ENCODE measurements around the gene FAM193B. TPM values are rescaled to one million over a fixed set of nuclear protein-coding genes. Genes with fewer than 3 reads are reported as not detected.

The FAM193B gene
- total RNA-seq, 1 donor from 2014 or later: 103 TPM

- peaks cover 8% of the 10 kb centered on the region for H3K27me3 Mint-ChIP-seq
- TF ChIP-seq CTCF (conservative IDR thresholded peaks at IDR 0.05): no peak
- H3K9me3 Mint-ChIP-seq: no peaks in the 10 kb centered on the region
- DNase-seq (ENCODE audit: extremely low spot score, unreplicated experiment): no peak
- peaks cover 8% of the 10 kb centered on the region for H3K36me3 Mint-ChIP-seq
- H3K4me3 Mint-ChIP-seq: no peak overlapping the region
- no peak overlapping the region for H3K27ac Mint-ChIP-seq
- H3K4me1 Mint-ChIP-seq (ENCODE audit: unreplicated experiment): peaks cover 17% of the 10 kb centered on the region
Observed at GRCh38 chr5:177493795-177494345, 60.5 kb downstream of the FAM193B start.

GRCh38 chr5:177492841-177493240 is 61.5 kb downstream of the FAM193B start:
- Mint-ChIP-seq H3K9me3 (no peaks in the 10 kb centered on the region), H3K4me1 (ENCODE audit: unreplicated experiment) (peaks cover 9% of the 10 kb centered on the region), H3K27me3 (no peaks in the 10 kb centered on the region), H3K27ac (peak overlapping the region; percentile 74), H3K4me3 (peak overlapping the region; percentile 15), H3K36me3 (peaks cover 8% of the 10 kb centered on the region)
- TF ChIP-seq CTCF (conservative IDR thresholded peaks at IDR 0.05): no peak
- no peak for DNase-seq (ENCODE audit: extremely low spot score, unreplicated experiment)

- H3K4me3 Mint-ChIP-seq: no peak overlapping the region
- H3K4me1 Mint-ChIP-seq (ENCODE audit: unreplicated experiment): peaks cover 9% of the 10 kb centered on the region
- H3K27ac Mint-ChIP-seq: peak overlapping the region; percentile 74
- H3K36me3 Mint-ChIP-seq: peaks cover 8% of the 10 kb centered on the region
- H3K27me3 Mint-ChIP-seq: no peaks in the 10 kb centered on the region
- DNase-seq (ENCODE audit: extremely low spot score, unreplicated experiment): no peak
- no peaks in the 10 kb centered on the region for H3K9me3 Mint-ChIP-seq
- no peak for TF ChIP-seq CTCF (conservative IDR thresholded peaks at IDR 0.05)
Observed at GRCh38 chr5:177491983-177492746, 62.2 kb downstream of the FAM193B start.

- Mint-ChIP-seq H3K36me3 (peaks cover 8% of the 10 kb centered on the region), H3K4me1 (ENCODE audit: unreplicated experiment) (peaks cover 9% of the 10 kb centered on the region)
- no peak for DNase-seq (ENCODE audit: extremely low spot score, unreplicated experiment)
Observed at GRCh38 chr5:177491429-177491945, 62.9 kb downstream of the FAM193B start.

GRCh38 chr5:177490992-177491391 is 63.4 kb downstream of the FAM193B start:
- Mint-ChIP-seq H3K27me3 (no peaks in the 10 kb centered on the region), H3K36me3 (peaks cover 8% of the 10 kb centered on the region), H3K27ac (no peak overlapping the region), H3K9me3 (no peaks in the 10 kb centered on the region), H3K4me1 (ENCODE audit: unreplicated experiment) (peaks cover 9% of the 10 kb centered on the region), H3K4me3 (no peak overlapping the region)
- DNase-seq (ENCODE audit: extremely low spot score, unreplicated experiment): no peak
- TF ChIP-seq CTCF (conservative IDR thresholded peaks at IDR 0.05): no peak

More at GRCh38 chr5:177491429-177491945, 62.9 kb downstream of the FAM193B start:
- Mint-ChIP-seq H3K4me3 (no peak overlapping the region), H3K27me3 (no peaks in the 10 kb centered on the region), H3K27ac (no peak overlapping the region), H3K9me3 (no peaks in the 10 kb centered on the region)
- peak; percentile 88 for TF ChIP-seq CTCF (conservative IDR thresholded peaks at IDR 0.05)

All from type B pancreatic cell (in vitro differentiated cells).